Measurements from ENCODE around the gene BRCA1.
"Not testable (repeated sequence)": the region's sequence is repeated elsewhere in the genome, so short reads cannot be mapped to it uniquely, and the experiment has no call there.

Gene BRCA1

GRCh38 chr17:43068570-43069367, 56.4 kb downstream of the BRCA1 start:
- DNase-seq (ENCODE audit: low read depth) = no peak

GRCh38 chr17:43062984-43063638, 62.1 kb downstream of the BRCA1 start:
- DNase-seq (ENCODE audit: low read depth) = no peak

GRCh38 chr17:43056051-43056450, 69.1 kb downstream of the BRCA1 start:
- DNase-seq (ENCODE audit: low read depth) = no peak

- not testable (repeated sequence) for DNase-seq (ENCODE audit: low read depth)
Measured at GRCh38 chr17:43053008-43053407, 72.2 kb downstream of the BRCA1 start.

GRCh38 chr17:43051969-43052368, 73.2 kb downstream of the BRCA1 start:
- DNase-seq (ENCODE audit: low read depth) = no peak

- no peak for DNase-seq (ENCODE audit: low read depth)
Measured at GRCh38 chr17:43044024-43044423, 81.1 kb downstream of the BRCA1 start.

GRCh38 chr17:43043307-43043706, 81.9 kb downstream of the BRCA1 start:
- DNase-seq (ENCODE audit: low read depth) = no peak

GRCh38 chr17:43042025-43042628, 83.0 kb downstream of the BRCA1 start:
- no peak for DNase-seq (ENCODE audit: low read depth)

GRCh38 chr17:43040655-43041054, 84.5 kb downstream of the BRCA1 start:
- DNase-seq (ENCODE audit: low read depth) = no peak

GRCh38 chr17:43039646-43040045, 85.5 kb downstream of the BRCA1 start:
- DNase-seq (ENCODE audit: low read depth) = no peak

GRCh38 chr17:43034894-43035293, 90.3 kb downstream of the BRCA1 start:
- no peak for DNase-seq (ENCODE audit: low read depth)

- DNase-seq (ENCODE audit: low read depth) = no peak
Measured at GRCh38 chr17:43033948-43034881, 90.9 kb downstream of the BRCA1 start.

GRCh38 chr17:43031666-43032065, 93.5 kb downstream of the BRCA1 start:
- no peak for DNase-seq (ENCODE audit: low read depth)

- no peak for DNase-seq (ENCODE audit: low read depth)
Measured at GRCh38 chr17:43030137-43030767, 94.9 kb downstream of the BRCA1 start.

- no peak for DNase-seq (ENCODE audit: low read depth)
Measured at GRCh38 chr17:43028221-43028861, 96.8 kb downstream of the BRCA1 start.

- DNase-seq (ENCODE audit: low read depth) = no peak
Measured at GRCh38 chr17:43027091-43028032, 97.8 kb downstream of the BRCA1 start.

- DNase-seq (ENCODE audit: low read depth) = no peak
Measured at GRCh38 chr17:43026595-43026994, 98.6 kb downstream of the BRCA1 start.

- no peak for DNase-seq (ENCODE audit: low read depth)
Measured at GRCh38 chr17:43025766-43026537, 99.2 kb downstream of the BRCA1 start.

- no peak for DNase-seq (ENCODE audit: low read depth)
Measured at GRCh38 chr17:43025290-43025657, 99.9 kb downstream of the BRCA1 start.
